ENCODE measurements around the gene PPP1R1A.

Gene PPP1R1A

GRCh38 chr12:54588110-54588889 lies at the start of gene PPP1R1A:
Gene PPP1R1A, minus strand, starts transcription at chr12:54588659. Its CDS starts 171 bp downstream, at chr12:54588488.
- no peak for TF ChIP-seq Cebpa-rat (IDR thresholded peaks at IDR 0.05)
- H3K4me3 ChIP-seq, result peak within 1 kb of the TSS; percentile 44 to 66 (median 53)
- peaks cover 42 to 58% (median 47%) of the 10 kb centered on the region in 11 experiments for H3K27me3 ChIP-seq
- peak within 1 kb of the TSS; percentile 71 to 88 (median 83) for H3K4me2 ChIP-seq
- peaks cover 0 to 13% (median 0%) of the 10 kb centered on the region in 11 experiments; a peak in 2 of 22 replicates for H4K20me1 ChIP-seq
- no peaks in the 10 kb centered on the region for H3K36me3 ChIP-seq
- H3K4me1 ChIP-seq, result peaks cover 4 to 20% (median 13%) of the 10 kb centered on the region in 10 experiments; a peak in 15 of 20 replicates
- no peaks in the 10 kb centered on the region for H3K9me3 ChIP-seq (replicated peaks in 1 of 11)
- no peak within 1 kb of the TSS for H3K27ac ChIP-seq
- peak within 1 kb of the TSS in 6 of 11 experiments; percentile 29 to 52 (median 46); a peak in 6 of 22 replicates for H3K9ac ChIP-seq

- Histone ChIP-seq H3K4me3 (no peak within 1 kb of the TSS), H3K27ac (no peak within 1 kb of the TSS), H4K20me1 (no peaks in the 10 kb centered on the region), H3K9ac (no peak within 1 kb of the TSS), H3K27me3 (no peaks in the 10 kb centered on the region), H3K9me3 (replicated peaks in 1 of 11) (peaks cover 0 to 8% (median 0%) of the 10 kb centered on the region in 11 experiments; a peak in 3 of 22 replicates), H3K36me3 (no peaks in the 10 kb centered on the region), H3K4me1 (peaks cover 0 to 3% (median under 1%) of the 10 kb centered on the region in 10 experiments; a peak in 4 of 20 replicates), H3K4me2 (no peak within 1 kb of the TSS)
- no peak for TF ChIP-seq Cebpa-rat (IDR thresholded peaks at IDR 0.05)
Measured at GRCh38 chr12:54634795-54635194, 46.3 kb upstream of the PPP1R1A start, which contains the start of gene LACRT. Gene LACRT, minus strand, starts transcription at chr12:54634895. Its CDS starts 54 bp downstream, at chr12:54634841.

GRCh38 chr12:54631988-54632728 lies 43.7 kb upstream of the PPP1R1A start:
- no peak overlapping the region for H3K9ac ChIP-seq
- H3K27ac ChIP-seq, result no peak overlapping the region
- peaks cover 0 to 11% (median 0%) of the 10 kb centered on the region in 11 experiments; a peak in 1 of 22 replicates for H3K36me3 ChIP-seq
- H3K27me3 ChIP-seq, result no peaks in the 10 kb centered on the region
- no peak overlapping the region for H3K4me2 ChIP-seq
- no peaks in the 10 kb centered on the region for H3K4me1 ChIP-seq
- no peaks in the 10 kb centered on the region for H4K20me1 ChIP-seq
- H3K4me3 ChIP-seq, result no peak overlapping the region
- no peak for TF ChIP-seq Cebpa-rat (IDR thresholded peaks at IDR 0.05)
- peaks cover 17 to 30% (median 23%) of the 10 kb centered on the region in 11 experiments for H3K9me3 ChIP-seq (replicated peaks in 1 of 11)

GRCh38 chr12:54631551-54631950 lies 43.1 kb upstream of the PPP1R1A start:
- peaks cover 23 to 36% (median 29%) of the 10 kb centered on the region in 11 experiments for H3K9me3 ChIP-seq (replicated peaks in 1 of 11)
- no peak overlapping the region for H3K4me2 ChIP-seq
- no peaks in the 10 kb centered on the region for H3K27me3 ChIP-seq
- no peaks in the 10 kb centered on the region for H3K4me1 ChIP-seq
- H3K36me3 ChIP-seq, result peaks cover 0 to 13% (median 0%) of the 10 kb centered on the region in 11 experiments; a peak in 1 of 22 replicates
- TF ChIP-seq Cebpa-rat (IDR thresholded peaks at IDR 0.05), result no peak
- no peak overlapping the region for H3K27ac ChIP-seq
- no peak overlapping the region for H3K9ac ChIP-seq
- no peak overlapping the region for H3K4me3 ChIP-seq
- no peaks in the 10 kb centered on the region for H4K20me1 ChIP-seq

GRCh38 chr12:54629925-54630324 lies 41.5 kb upstream of the PPP1R1A start:
- Histone ChIP-seq H4K20me1 (no peaks in the 10 kb centered on the region), H3K4me3 (no peak overlapping the region), H3K9me3 (replicated peaks in 1 of 11) (peaks cover 36 to 51% (median 41%) of the 10 kb centered on the region in 11 experiments), H3K27me3 (no peaks in the 10 kb centered on the region), H3K4me2 (no peak overlapping the region), H3K27ac (no peak overlapping the region), H3K9ac (no peak overlapping the region), H3K4me1 (no peaks in the 10 kb centered on the region), H3K36me3 (peaks cover 0 to 13% (median 0%) of the 10 kb centered on the region in 11 experiments; a peak in 1 of 22 replicates)
- TF ChIP-seq Cebpa-rat (IDR thresholded peaks at IDR 0.05), result no peak

GRCh38 chr12:54628186-54628846 lies 39.9 kb upstream of the PPP1R1A start:
- peaks cover 0 to 13% (median 0%) of the 10 kb centered on the region in 11 experiments; a peak in 1 of 22 replicates for H3K36me3 ChIP-seq
- no peak for TF ChIP-seq Cebpa-rat (IDR thresholded peaks at IDR 0.05)
- no peaks in the 10 kb centered on the region for H4K20me1 ChIP-seq
- peaks cover 36 to 56% (median 44%) of the 10 kb centered on the region in 11 experiments for H3K9me3 ChIP-seq (replicated peaks in 1 of 11)
- H3K4me2 ChIP-seq, result no peak overlapping the region
- no peak overlapping the region for H3K4me3 ChIP-seq
- H3K27me3 ChIP-seq, result no peaks in the 10 kb centered on the region
- H3K4me1 ChIP-seq, result no peaks in the 10 kb centered on the region
- H3K9ac ChIP-seq, result no peak overlapping the region
- H3K27ac ChIP-seq, result no peak overlapping the region

- Histone ChIP-seq H3K4me2 (no peak overlapping the region), H3K4me1 (no peaks in the 10 kb centered on the region), H3K9ac (no peak overlapping the region), H3K36me3 (peaks cover 0 to 13% (median 0%) of the 10 kb centered on the region in 11 experiments; a peak in 1 of 22 replicates), H3K9me3 (replicated peaks in 1 of 11) (peaks cover 36 to 56% (median 44%) of the 10 kb centered on the region in 11 experiments), H4K20me1 (no peaks in the 10 kb centered on the region), H3K4me3 (peak overlapping the region in 1 of 10 experiments; percentile 26; a peak in 2 of 20 replicates), H3K27ac (no peak overlapping the region), H3K27me3 (no peaks in the 10 kb centered on the region)
- no peak for TF ChIP-seq Cebpa-rat (IDR thresholded peaks at IDR 0.05)
Measured at GRCh38 chr12:54627304-54627703, 38.8 kb upstream of the PPP1R1A start.

- H3K27me3 ChIP-seq, result no peaks in the 10 kb centered on the region
- H3K36me3 ChIP-seq, result peaks cover 0 to 13% (median 0%) of the 10 kb centered on the region in 11 experiments; a peak in 1 of 22 replicates
- no peak overlapping the region for H3K4me2 ChIP-seq
- no peaks in the 10 kb centered on the region for H4K20me1 ChIP-seq
- no peak overlapping the region for H3K27ac ChIP-seq
- no peak overlapping the region for H3K4me3 ChIP-seq
- H3K9ac ChIP-seq, result no peak overlapping the region
- no peak for TF ChIP-seq Cebpa-rat (IDR thresholded peaks at IDR 0.05)
- H3K9me3 ChIP-seq (replicated peaks in 1 of 11), result peaks cover 36 to 56% (median 44%) of the 10 kb centered on the region in 11 experiments
- no peaks in the 10 kb centered on the region for H3K4me1 ChIP-seq
Measured at GRCh38 chr12:54625598-54625997, 37.1 kb upstream of the PPP1R1A start.

Data from BLaER1 treated with 17β-estradiol and CSF1 and Interleukin-3, amounts not matched to agents 10 nM and 100 nM (cell line).